ENCODE data around the gene USP24. TPM values are rescaled to one million over a fixed set of nuclear protein-coding genes. Genes with fewer than 3 reads are reported as not detected.

The USP24 gene
- total RNA-seq, 1 experiment from 2014 or later, result 35.3 TPM

GRCh38 chr1:55051169-55051568 is 164.0 kb downstream of the USP24 start:
- Histone ChIP-seq H2BK12ac (ENCODE audit: insufficient read length, low read depth, low read length) (no peak overlapping the region), H3K23me2 (ENCODE audit: insufficient read length, low read depth, low read length, poor library complexity, severe bottlenecking) (no peaks in the 10 kb centered on the region), H4K91ac (ENCODE audit: insufficient read length, low read depth, low read length) (no peak overlapping the region), H2BK120ac (ENCODE audit: low read depth, low read length, poor library complexity, severe bottlenecking) (no peak overlapping the region), H3K56ac (ENCODE audit: insufficient read length, low read depth, low read length) (no peak overlapping the region), H3K27me3 (ENCODE audit: insufficient read depth, low read length) (no peaks in the 10 kb centered on the region), H3K9ac (ENCODE audit: extremely low read depth, insufficient read length, low read length) (no peak overlapping the region), H3K27ac (ENCODE audit: insufficient read length, low read depth, low read length) (no peak overlapping the region), H3K79me2 (ENCODE audit: insufficient read depth, low read length) (no peaks in the 10 kb centered on the region), H3K4me1 (ENCODE audit: insufficient read depth, low read length) (no peaks in the 10 kb centered on the region), H4K8ac (replicated peaks; ENCODE audit: insufficient read length, low read depth, low read length) (no peak overlapping the region), H2BK20ac (ENCODE audit: low read depth, low read length, poor library complexity, severe bottlenecking) (no peak overlapping the region), H3T11ph (ENCODE audit: low read length) (no peak overlapping the region), H4K20me1 (ENCODE audit: control insufficient read depth, insufficient read depth, insufficient read length) (peaks cover 4% of the 10 kb centered on the region), H3K79me1 (ENCODE audit: insufficient read depth, low read depth, low read length, poor library complexity, severe bottlenecking) (no peaks in the 10 kb centered on the region), H3K4me2 (ENCODE audit: insufficient read depth, insufficient read length, low read length) (no peak overlapping the region), H2AFZ (ENCODE audit: low read length) (no peak overlapping the region), H3K23ac (ENCODE audit: insufficient read length, low read depth, low read length) (no peak overlapping the region), H3K18ac (ENCODE audit: insufficient read length, low read depth, low read length) (no peak overlapping the region), H2BK5ac (ENCODE audit: insufficient read length, low read length) (no peak overlapping the region), H3K14ac (ENCODE audit: insufficient read depth, low read length) (no peak overlapping the region), H3K9me3 (ENCODE audit: control insufficient read depth, low read depth, low read length) (no peaks in the 10 kb centered on the region), H3K4ac (ENCODE audit: low read depth, low read length) (no peak overlapping the region), H2BK15ac (ENCODE audit: low read depth, low read length) (no peak overlapping the region), H2AK5ac (ENCODE audit: insufficient read length, low read length) (no peak overlapping the region), H4K5ac (ENCODE audit: insufficient read length, low read depth, low read length) (no peak overlapping the region)
- no CpG with 5 or more reads among the region's 5 CpGs for WGBS (ENCODE audit: extremely low coverage, insufficient read length, low lambda C conversion rate)
- Mint-ChIP-seq H3K27ac (peak overlapping the region in 1 of 3 experiments; percentile 89; a peak in 2 of 7 replicates), H3K4me1 (peaks cover 0 to 2% of the 10 kb centered on the region in 2 experiments; a peak in 1 of 4 replicates), H3K4me3 (no peak overlapping the region), H3K9me3 (no peaks in the 10 kb centered on the region), H3K36me3 (ENCODE audit: insufficient read depth in 1 of 3, low read depth in 3 of 3) (peaks cover 6 to 44% (median 13%) of the 10 kb centered on the region in 3 experiments; a peak in 6 of 7 replicates), H3K27me3 (ENCODE audit: low read depth) (no peaks in the 10 kb centered on the region)
- no peak for TF ChIP-seq CTCF (conservative IDR thresholded peaks at IDR 0.05)
- DNase-seq, result no peak

All from H9 (cell line).